Diencephalon (tissue), 1 donor: ENCODE results near the gene IQGAP3. TPM values are rescaled to one million over a fixed set of nuclear protein-coding genes. Genes with fewer than 3 reads are reported as not detected.

Experiments used
- small RNA-seq: library from RNA; depleted of rRNA; stranded (forward); fragments of <200 nt; gene quantifications from one replicate; pipeline ENCODE3, GENCODE V24; 2014
- total RNA-seq: library from RNA; depleted of rRNA; stranded (reverse); fragments of >200 nt; gene quantifications from one replicate; pipeline ENCODE4 v1.2.3, GENCODE V29; 2014

Gene IQGAP3, protein sequence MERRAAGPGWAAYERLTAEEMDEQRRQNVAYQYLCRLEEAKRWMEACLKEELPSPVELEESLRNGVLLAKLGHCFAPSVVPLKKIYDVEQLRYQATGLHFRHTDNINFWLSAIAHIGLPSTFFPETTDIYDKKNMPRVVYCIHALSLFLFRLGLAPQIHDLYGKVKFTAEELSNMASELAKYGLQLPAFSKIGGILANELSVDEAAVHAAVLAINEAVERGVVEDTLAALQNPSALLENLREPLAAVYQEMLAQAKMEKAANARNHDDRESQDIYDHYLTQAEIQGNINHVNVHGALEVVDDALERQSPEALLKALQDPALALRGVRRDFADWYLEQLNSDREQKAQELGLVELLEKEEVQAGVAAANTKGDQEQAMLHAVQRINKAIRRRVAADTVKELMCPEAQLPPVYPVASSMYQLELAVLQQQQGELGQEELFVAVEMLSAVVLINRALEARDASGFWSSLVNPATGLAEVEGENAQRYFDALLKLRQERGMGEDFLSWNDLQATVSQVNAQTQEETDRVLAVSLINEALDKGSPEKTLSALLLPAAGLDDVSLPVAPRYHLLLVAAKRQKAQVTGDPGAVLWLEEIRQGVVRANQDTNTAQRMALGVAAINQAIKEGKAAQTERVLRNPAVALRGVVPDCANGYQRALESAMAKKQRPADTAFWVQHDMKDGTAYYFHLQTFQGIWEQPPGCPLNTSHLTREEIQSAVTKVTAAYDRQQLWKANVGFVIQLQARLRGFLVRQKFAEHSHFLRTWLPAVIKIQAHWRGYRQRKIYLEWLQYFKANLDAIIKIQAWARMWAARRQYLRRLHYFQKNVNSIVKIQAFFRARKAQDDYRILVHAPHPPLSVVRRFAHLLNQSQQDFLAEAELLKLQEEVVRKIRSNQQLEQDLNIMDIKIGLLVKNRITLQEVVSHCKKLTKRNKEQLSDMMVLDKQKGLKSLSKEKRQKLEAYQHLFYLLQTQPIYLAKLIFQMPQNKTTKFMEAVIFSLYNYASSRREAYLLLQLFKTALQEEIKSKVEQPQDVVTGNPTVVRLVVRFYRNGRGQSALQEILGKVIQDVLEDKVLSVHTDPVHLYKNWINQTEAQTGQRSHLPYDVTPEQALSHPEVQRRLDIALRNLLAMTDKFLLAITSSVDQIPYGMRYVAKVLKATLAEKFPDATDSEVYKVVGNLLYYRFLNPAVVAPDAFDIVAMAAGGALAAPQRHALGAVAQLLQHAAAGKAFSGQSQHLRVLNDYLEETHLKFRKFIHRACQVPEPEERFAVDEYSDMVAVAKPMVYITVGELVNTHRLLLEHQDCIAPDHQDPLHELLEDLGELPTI (N-terminal part only)
- 3.5 TPM for total RNA-seq

DNA sequence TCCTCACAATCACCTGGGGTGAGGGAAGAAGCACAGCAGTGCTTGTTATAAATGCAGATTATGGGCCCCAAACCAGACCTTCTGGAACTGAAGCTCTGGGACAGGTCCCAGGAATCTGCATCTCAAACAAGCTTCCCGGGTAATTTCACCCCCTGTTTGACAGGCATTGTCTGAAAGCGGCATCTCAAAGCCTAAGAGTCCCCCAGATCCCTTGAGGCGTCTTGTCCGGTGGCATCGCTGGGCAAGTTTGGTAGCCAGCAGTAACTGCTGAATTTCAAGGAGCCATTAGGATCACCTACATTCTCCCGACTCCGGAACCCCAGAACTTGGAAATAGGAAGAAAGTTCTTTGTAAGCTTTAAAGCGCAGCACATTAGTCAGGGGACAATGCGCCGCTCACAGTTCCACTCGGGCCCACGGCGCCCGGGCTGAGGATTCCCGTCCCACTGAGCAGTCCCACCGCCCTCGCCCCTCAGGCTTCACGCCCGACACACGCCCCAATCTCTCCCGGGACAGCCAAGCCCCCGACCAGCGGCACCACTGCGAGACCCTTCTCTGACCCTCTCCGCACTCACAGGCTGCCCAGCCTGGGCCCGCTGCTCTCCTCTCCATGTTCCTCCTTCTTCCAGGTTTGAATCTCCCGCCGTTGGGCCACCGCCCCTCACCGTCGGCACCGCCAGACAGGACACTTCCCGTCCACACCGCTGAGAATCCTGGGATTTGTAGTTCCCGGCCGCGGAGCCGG is at the start of gene IQGAP3:
Gene IQGAP3, minus strand, starts transcription at position 647 of the 744 bp plus-strand sequence. Its CDS starts 36 bp downstream, at position 611.

DNA sequence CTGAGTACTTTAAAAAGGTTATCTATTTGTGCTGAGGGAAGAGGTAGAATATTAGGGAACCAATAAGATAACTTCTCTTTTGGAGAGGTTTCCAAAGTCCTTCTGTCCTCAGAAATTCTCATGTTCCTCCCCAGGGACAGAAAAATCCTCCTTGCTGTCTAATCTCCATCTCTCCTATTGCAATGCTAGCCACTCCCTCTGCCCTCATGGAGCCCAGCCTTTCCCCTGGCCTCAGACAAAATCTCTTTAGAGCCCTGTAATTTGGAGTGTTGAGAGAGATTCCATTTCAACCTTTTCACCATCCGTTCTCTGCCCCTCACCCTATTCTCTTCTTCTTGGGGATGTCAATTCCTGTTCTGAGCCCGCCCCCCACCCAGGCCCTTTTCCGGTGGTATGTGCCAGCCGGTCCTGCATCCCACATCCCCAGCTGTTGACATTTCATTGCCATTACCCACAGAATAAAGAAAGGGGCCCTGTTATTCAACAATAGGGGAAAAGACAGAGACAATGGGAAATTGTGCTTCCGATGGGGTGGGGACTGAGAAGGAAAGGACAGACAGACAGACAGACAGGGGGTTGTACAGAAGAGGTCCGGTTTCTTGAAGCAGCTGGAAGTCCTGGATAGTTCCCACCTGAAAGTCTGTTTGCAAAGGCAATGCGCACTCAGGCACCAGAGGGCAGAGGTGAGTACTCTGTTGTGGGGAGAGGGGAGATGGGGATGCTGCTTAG is 46.7 kb upstream of the IQGAP3 start, which contains the start of gene HAPLN2:
Gene HAPLN2, plus strand, starts transcription at position 563 of the 729 bp plus-strand sequence. CDS start 4,076 bp downstream, outside the sequence.

DNA sequence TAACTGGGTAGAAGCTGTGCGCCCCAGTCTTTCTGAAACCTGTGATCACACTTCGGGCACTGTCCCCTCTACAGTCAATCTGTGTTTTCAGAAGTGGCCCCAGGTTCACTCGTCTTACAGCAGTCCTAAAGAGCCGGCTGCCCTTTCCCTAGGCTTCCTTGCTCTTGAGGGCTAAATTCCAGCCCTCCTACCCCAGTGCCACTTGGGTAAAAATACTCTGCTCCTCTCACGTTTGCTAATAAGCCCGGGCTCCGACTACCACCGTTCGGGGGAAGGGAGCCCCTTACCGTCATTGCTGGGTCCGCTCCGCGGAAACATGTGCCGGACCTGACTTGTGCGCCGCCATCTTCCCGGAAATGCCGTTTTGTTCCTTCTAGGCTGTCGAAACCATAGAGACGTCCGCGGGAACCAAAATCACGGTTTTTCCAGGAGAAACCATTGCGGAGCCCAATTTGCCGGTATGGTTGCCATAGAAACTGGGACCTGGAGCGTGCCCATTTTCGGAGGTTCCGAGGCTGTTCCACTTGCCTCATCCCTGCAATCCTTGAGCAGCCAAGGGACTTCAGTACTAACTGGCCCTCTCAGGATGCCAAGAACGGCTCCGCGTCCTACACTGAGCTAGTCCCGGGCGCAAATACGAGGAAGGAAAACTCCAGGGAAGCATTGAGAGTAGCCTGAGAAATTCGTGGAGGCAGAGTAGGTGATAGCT is 28.9 kb upstream of the IQGAP3 start, which contains the start of gene GPATCH4:
Gene GPATCH4, minus strand, starts transcription at position 358 of the 709 bp plus-strand sequence.

DNA sequence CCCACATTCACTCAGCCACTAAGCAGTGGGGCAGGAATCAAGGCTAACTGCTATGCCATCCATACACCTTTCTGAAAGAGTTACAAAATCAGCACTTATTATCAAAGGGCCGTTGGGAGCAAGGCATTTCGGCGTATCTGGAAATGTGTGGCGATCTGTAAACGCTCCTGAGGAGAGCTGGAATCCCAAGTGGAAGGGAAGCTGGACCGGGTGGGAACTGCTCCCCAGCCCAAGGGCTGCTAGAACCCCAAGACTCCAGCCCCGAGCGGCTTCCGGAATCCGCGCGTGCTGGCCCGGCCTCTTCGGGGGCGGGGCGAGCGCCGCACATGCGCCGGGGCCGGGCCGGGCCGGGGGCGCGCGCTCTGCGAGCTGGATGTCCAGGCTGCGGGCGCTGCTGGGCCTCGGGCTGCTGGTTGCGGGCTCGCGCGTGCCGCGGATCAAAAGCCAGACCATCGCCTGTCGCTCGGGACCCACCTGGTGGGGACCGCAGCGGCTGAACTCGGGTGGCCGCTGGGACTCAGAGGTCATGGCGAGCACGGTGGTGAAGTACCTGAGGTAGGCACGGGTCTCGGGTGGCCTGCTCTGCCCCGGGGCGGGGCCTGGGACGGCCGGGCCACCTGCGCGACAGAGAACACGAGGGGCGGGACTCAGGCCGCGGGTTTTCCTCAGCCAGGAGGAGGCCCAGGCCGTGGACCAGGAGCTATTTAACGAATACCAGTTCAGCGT is 19.2 kb upstream of the IQGAP3 start, which contains the start of gene NAXE:
Gene NAXE, plus strand, starts transcription at position 345 of the 726 bp plus-strand sequence. Its CDS starts 29 bp downstream, at position 374.

DNA sequence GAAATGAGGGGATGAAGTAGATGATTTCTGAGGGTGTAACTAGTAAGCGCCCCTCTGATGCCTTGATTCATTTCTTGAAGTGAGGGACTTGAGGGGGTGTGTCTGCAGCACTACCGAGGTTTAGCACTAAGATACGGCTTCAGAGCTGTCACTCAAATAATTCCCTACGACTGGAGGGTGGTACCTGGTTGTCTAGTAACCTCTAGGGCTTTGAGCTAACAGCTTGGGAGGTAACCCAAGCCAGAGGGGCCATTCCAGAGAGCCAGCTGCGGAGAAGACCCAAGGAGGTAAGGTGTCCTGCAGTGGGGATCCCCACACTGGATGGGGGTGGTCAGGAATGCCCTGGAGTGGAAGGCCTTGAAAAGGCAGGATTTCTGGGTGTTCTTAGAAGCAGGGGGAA is 7.1 kb upstream of the IQGAP3 start, which contains the start of gene TTC24:
Gene TTC24, plus strand, starts transcription at position 252 of the 400 bp plus-strand sequence. CDS start 1,642 bp downstream, outside the sequence.

DNA sequence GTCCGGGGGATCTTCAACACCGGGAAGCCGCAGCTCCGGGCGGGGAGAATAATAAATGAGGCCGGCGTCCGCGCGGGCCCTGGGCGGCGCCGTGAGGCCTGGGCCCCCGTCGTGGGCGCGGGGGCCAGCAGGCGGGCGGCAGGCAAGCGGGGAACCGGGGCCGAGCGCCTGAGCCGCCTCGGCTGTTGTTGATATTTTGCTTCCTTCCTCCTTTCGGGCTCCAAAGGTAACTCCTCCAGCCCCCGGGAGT is 71.9 kb downstream of the IQGAP3 start, which contains the start of gene MEF2D:
Gene MEF2D, minus strand, starts transcription at position 233 of the 250 bp plus-strand sequence. CDS start 17,483 bp downstream, outside the sequence.

Small RNAs within 50 kb of the gene (small RNA-seq; reads per million reads assigned to genes)
- not detected for gene RF00019

Other genes with a start within 250 kb of the IQGAP3 start
- gene CCT3, start 234.3 kb downstream of the IQGAP3 start, total RNA-seq = 279 TPM
- gene TSACC, start 234.0 kb downstream of the IQGAP3 start, total RNA-seq = not detected
- not detected for gene RHBG, start 203.4 kb downstream of the IQGAP3 start, total RNA-seq
- gene MEF2D, start 71.8 kb downstream of the IQGAP3 start, total RNA-seq = 7.6 TPM
- gene TTC24, start 7.2 kb upstream of the IQGAP3 start, total RNA-seq = not detected
- gene NAXE, start 19.2 kb upstream of the IQGAP3 start, total RNA-seq = 54.0 TPM
- 11.5 TPM for gene GPATCH4, start 28.9 kb upstream of the IQGAP3 start, total RNA-seq
- 0.23 TPM for gene HAPLN2, start 46.9 kb upstream of the IQGAP3 start, total RNA-seq
- gene BCAN, start 69.6 kb upstream of the IQGAP3 start, total RNA-seq = 219 TPM
- 48.7 TPM for gene NES, start 104.8 kb upstream of the IQGAP3 start, total RNA-seq
- gene CRABP2, start 133.0 kb upstream of the IQGAP3 start, total RNA-seq = 8.8 TPM
- 7.2 TPM for gene METTL25B, start 155.9 kb upstream of the IQGAP3 start, total RNA-seq
- 15.7 TPM for gene ISG20L2, start 156.2 kb upstream of the IQGAP3 start, total RNA-seq
- 21.5 TPM for gene MRPL24, start 168.5 kb upstream of the IQGAP3 start, total RNA-seq
- gene HDGF, start 179.1 kb upstream of the IQGAP3 start, total RNA-seq = 62.7 TPM
- gene PRCC, start 195.0 kb upstream of the IQGAP3 start, total RNA-seq = 28.1 TPM
- gene SH2D2A, start 244.3 kb upstream of the IQGAP3 start, total RNA-seq = not detected